Upper lobe of left lung (tissue), 4 donors: ENCODE measurements around the gene CELSR1.

Source experiments
- POLR2A ChIP-seq, 4 donors: fragments of 450-650 bp; IDR thresholded peaks; one replicate each; pipeline ENCODE4 v1.5.1; 2016 to 2017; ENCODE audit warnings: antibody characterized with exemption in 4 of 4, mild to moderate bottlenecking in 2 of 4
- TF ChIP-seq, protein P1 (sequence below), 6 experiments: fragments of 450-650 bp in 4 of 6; fragments of 200-600 bp in 2 of 6; sonication (generic) in 2 of 6; IDR thresholded peaks; one replicate each; pipeline ENCODE4 v1.5.1; 2016 to 2019; ENCODE audit warnings: antibody characterized with exemption in 6 of 6

DNA sequence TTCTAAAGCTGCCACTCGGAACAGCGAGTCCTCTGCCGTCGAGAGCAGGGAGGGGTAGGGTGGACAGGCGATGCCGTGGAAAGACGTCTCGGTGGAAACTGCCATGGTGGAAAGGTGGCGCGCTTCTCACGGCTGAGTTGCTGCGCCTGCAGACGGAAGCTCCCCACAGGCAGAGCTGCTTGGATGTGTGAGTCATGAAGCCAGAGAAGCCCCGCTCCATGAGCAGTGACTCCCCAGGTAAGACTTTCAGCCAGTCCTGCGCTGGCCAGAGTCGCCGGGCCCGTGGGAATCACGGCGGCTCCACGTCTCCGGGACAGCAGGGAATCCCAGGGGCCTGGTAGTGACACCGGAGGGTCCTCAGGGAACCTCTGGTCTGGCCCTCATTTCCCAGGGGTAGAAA is 205.9 kb downstream of the CELSR1 start:
- TF ChIP-seq, protein P1, sequence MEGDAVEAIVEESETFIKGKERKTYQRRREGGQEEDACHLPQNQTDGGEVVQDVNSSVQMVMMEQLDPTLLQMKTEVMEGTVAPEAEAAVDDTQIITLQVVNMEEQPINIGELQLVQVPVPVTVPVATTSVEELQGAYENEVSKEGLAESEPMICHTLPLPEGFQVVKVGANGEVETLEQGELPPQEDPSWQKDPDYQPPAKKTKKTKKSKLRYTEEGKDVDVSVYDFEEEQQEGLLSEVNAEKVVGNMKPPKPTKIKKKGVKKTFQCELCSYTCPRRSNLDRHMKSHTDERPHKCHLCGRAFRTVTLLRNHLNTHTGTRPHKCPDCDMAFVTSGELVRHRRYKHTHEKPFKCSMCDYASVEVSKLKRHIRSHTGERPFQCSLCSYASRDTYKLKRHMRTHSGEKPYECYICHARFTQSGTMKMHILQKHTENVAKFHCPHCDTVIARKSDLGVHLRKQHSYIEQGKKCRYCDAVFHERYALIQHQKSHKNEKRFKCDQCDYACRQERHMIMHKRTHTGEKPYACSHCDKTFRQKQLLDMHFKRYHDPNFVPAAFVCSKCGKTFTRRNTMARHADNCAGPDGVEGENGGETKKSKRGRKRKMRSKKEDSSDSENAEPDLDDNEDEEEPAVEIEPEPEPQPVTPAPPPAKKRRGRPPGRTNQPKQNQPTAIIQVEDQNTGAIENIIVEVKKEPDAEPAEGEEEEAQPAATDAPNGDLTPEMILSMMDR (IDR thresholded peaks at IDR 0.05), result no peak
- no peak for TF ChIP-seq POLR2A (IDR thresholded peaks at IDR 0.05)
